Keratinocyte (primary cell): ENCODE data around the gene SMARCAL1. TPM values are rescaled to one million over a fixed set of nuclear protein-coding genes. Genes with fewer than 3 reads are reported as not detected.

Experiments used
- DNase-seq: peaks from one replicate; pipeline ENCODE4 v3.0.0-alpha.2; 2011; ENCODE audit warnings: low read depth, missing footprints, low spot score
- FAIRE-seq: peaks from 2 replicates; lab custom pipeline; 2011; peaks lifted over from hg19 to GRCh38; lab: Jason Lieb, UNC
- H2AFZ ChIP-seq: 2 replicates; pipeline ENCODE4 v1.6.0; 2012; ENCODE audit warnings: low read length, control low read depth, inconsistent platforms; ENCODE audit not compliant: control insufficient read depth
- H3K27ac ChIP-seq: 2 replicates; pipeline ENCODE4 v1.5.1; 2011; ENCODE audit warnings: low read length; ENCODE audit not compliant: control insufficient read depth, insufficient read depth
- H3K27me3 ChIP-seq: 3 replicates; pipeline ENCODE4 v1.6.0; 2011; ENCODE audit warnings: low read length; ENCODE audit not compliant: control insufficient read depth, insufficient read depth; ENCODE audit errors: extremely low read depth
- H3K36me3 ChIP-seq, 2 experiments: 2 replicates in 1 of 2; 3 replicates in 1 of 2; pipeline ENCODE4 v1.5.1; 2011; ENCODE audit warnings: low read length in 2 of 2, mild to moderate bottlenecking in 1 of 2; ENCODE audit not compliant: control insufficient read depth in 2 of 2, insufficient read depth in 2 of 2; ENCODE audit errors: extremely low read depth in 1 of 2
- H3K4me1 ChIP-seq: 3 replicates; pipeline ENCODE4 v1.5.1; 2011; ENCODE audit warnings: low read length; ENCODE audit not compliant: control insufficient read depth, insufficient read depth; ENCODE audit errors: extremely low read depth
- H3K4me2 ChIP-seq: 3 replicates; pipeline ENCODE4 v1.6.0; 2011; ENCODE audit warnings: low read depth, low read length; ENCODE audit not compliant: control insufficient read depth, insufficient read depth; ENCODE audit errors: extremely low read depth
- H3K4me3 ChIP-seq, 3 experiments: fragments of 200-600 bp in 1 of 3; sonication (generic) in 1 of 3; 2 replicates in 2 of 3; 3 replicates in 1 of 3; pipeline ENCODE4 v1.5.1; 2011 to 2016; ENCODE audit warnings: low read length in 3 of 3, mild to moderate bottlenecking in 3 of 3, control low read depth in 2 of 3, inconsistent platforms in 1 of 3, low read depth in 1 of 3, mixed read lengths in 1 of 3, mixed run types in 1 of 3, moderate library complexity in 1 of 3; ENCODE audit not compliant: control insufficient read depth in 2 of 3, insufficient read depth in 2 of 3; ENCODE audit errors: extremely low read depth in 1 of 3
- H3K79me2 ChIP-seq: 2 replicates; pipeline ENCODE4 v1.6.0; 2012; ENCODE audit warnings: low read length; ENCODE audit not compliant: control insufficient read depth, insufficient read depth
- H3K9ac ChIP-seq: 3 replicates; pipeline ENCODE4 v1.6.0; 2011; ENCODE audit warnings: low read length; ENCODE audit not compliant: control insufficient read depth, insufficient read depth; ENCODE audit errors: extremely low read depth
- H3K9me1 ChIP-seq: 3 replicates; pipeline ENCODE4 v1.6.0; 2011; ENCODE audit warnings: low read length; ENCODE audit not compliant: control insufficient read depth, insufficient read depth; ENCODE audit errors: extremely low read depth
- H3K9me3 ChIP-seq: 2 replicates; pipeline ENCODE4 v1.5.1; 2012; ENCODE audit warnings: low read depth, low read length; ENCODE audit not compliant: control insufficient read depth
- H4K20me1 ChIP-seq: 3 replicates; pipeline ENCODE4 v1.6.0; 2011; ENCODE audit warnings: low read length; ENCODE audit not compliant: control insufficient read depth, insufficient read depth; ENCODE audit errors: extremely low read depth
- EZH2 ChIP-seq: IDR thresholded peaks from one replicate; pipeline ENCODE4 v1.6.1; 2012; ENCODE audit warnings: inconsistent platforms, mild to moderate bottlenecking, low read length, moderate library complexity
- dilution Hi-C: fragments of 300-500 bp; cut with MboI; formaldehyde crosslinking; loops from one replicate; pipeline ENCODE4 v1.7.0; 2020; ENCODE audit warnings: low sequenced_read_pairs; ENCODE audit not compliant: extremely low pct_ligation_motif_present
- polyA plus RNA-seq, 5 experiments: library from polyadenylated mRNA; depleted of rRNA in 3 of 5; stranded (reverse) in 3 of 5; stranded (forward) in 1 of 5; unstranded in 1 of 5; fragments of >200 nt; gene quantifications; 1 replicate in 1 of 5; 2 replicates in 3 of 5; 3 replicates in 1 of 5; pipeline versions ENCODE4 v1.2.1 to v1.2.3, GENCODE V29; 2011 to 2012; ENCODE audit warnings: missing spikeins in 2 of 5, low read depth in 1 of 5, low replicate concordance in 1 of 5
- TF ChIP-seq, protein P1 (sequence below), 3 experiments: IDR thresholded peaks in 1 of 3; conservative IDR thresholded peaks in 1 of 3; optimal IDR thresholded peaks in 1 of 3; 2 replicates in 2 of 3; 3 replicates in 1 of 3; pipeline versions ENCODE3 to v1.5.1; 2011; ENCODE audit warnings: low read length in 3 of 3, mild to moderate bottlenecking in 3 of 3, moderate library complexity in 2 of 3, control low read depth in 1 of 3, inconsistent platforms in 1 of 3; ENCODE audit not compliant: insufficient read depth in 2 of 3; ENCODE audit errors: extremely low read depth in 1 of 3

SMARCAL1 gene
- polyA plus RNA-seq, 1 donor (not counting 4 experiments of a cell fraction or from before 2014, with no cell fraction given) = 26.3 TPM

DNA sequence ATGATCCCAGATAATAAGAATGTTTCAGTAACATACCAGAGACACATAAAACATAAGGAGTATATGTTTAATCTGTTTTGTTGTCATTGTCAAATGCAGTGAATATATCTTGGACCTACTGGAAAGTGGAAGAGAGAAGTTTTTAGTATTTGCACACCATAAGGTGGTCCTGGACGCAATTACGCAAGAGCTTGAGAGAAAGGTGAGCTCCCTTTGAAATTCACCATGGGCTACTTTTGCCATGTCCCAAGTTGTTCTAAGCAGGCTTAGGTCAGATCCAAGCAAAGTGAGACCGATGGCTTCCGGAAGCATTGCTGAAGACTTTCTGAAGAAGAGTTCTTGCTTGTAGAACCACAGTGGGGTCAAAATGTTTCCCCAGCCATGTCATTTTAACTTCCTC is 55.6 kb downstream of the SMARCAL1 start:
- dilution Hi-C loops = no loop called here
- Histone ChIP-seq H3K36me3 (peaks cover 2 to 3% of the 10 kb centered on the region in 2 experiments), H3K4me3 (no peak overlapping the region), H4K20me1 (no peaks in the 10 kb centered on the region), H3K9me1 (no peaks in the 10 kb centered on the region), H3K27ac (no peak overlapping the region), H3K27me3 (no peaks in the 10 kb centered on the region), H3K9ac (no peak overlapping the region), H3K9me3 (no peaks in the 10 kb centered on the region), H3K4me1 (no peaks in the 10 kb centered on the region), H3K4me2 (no peak overlapping the region), H3K79me2 (no peaks in the 10 kb centered on the region), H2AFZ (no peak overlapping the region)
- DNase-seq = no peak
- TF ChIP-seq EZH2 = no peak
- TF ChIP-seq, protein P1, sequence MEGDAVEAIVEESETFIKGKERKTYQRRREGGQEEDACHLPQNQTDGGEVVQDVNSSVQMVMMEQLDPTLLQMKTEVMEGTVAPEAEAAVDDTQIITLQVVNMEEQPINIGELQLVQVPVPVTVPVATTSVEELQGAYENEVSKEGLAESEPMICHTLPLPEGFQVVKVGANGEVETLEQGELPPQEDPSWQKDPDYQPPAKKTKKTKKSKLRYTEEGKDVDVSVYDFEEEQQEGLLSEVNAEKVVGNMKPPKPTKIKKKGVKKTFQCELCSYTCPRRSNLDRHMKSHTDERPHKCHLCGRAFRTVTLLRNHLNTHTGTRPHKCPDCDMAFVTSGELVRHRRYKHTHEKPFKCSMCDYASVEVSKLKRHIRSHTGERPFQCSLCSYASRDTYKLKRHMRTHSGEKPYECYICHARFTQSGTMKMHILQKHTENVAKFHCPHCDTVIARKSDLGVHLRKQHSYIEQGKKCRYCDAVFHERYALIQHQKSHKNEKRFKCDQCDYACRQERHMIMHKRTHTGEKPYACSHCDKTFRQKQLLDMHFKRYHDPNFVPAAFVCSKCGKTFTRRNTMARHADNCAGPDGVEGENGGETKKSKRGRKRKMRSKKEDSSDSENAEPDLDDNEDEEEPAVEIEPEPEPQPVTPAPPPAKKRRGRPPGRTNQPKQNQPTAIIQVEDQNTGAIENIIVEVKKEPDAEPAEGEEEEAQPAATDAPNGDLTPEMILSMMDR (optimal IDR thresholded peaks at IDR 0.05 in 1 of 3, IDR thresholded peaks at IDR 0.05 in 1 of 3, conservative IDR thresholded peaks at IDR 0.05 in 1 of 3; ENCODE audit: extremely low read depth in 1 of 3, insufficient read depth in 2 of 3, low read length in 3 of 3) = no peak
- no peak for FAIRE-seq

GRCh38 chr2:216469661-216470060 is 57.4 kb downstream of the SMARCAL1 start:
- Histone ChIP-seq H3K36me3 (peaks cover 2 to 3% of the 10 kb centered on the region in 2 experiments), H3K9me1 (no peaks in the 10 kb centered on the region), H3K4me1 (no peaks in the 10 kb centered on the region), H4K20me1 (no peaks in the 10 kb centered on the region), H3K27me3 (no peaks in the 10 kb centered on the region), H2AFZ (no peak overlapping the region), H3K9ac (no peak overlapping the region), H3K27ac (no peak overlapping the region), H3K9me3 (no peaks in the 10 kb centered on the region), H3K79me2 (no peaks in the 10 kb centered on the region), H3K4me2 (no peak overlapping the region), H3K4me3 (no peak overlapping the region)
- dilution Hi-C loops = no loop called here
- TF ChIP-seq, protein P1 (optimal IDR thresholded peaks at IDR 0.05 in 1 of 3, IDR thresholded peaks at IDR 0.05 in 1 of 3, conservative IDR thresholded peaks at IDR 0.05 in 1 of 3; ENCODE audit: extremely low read depth in 1 of 3, insufficient read depth in 2 of 3, low read length in 3 of 3) = no peak
- no peak for TF ChIP-seq EZH2
- no peak for FAIRE-seq
- no peak for DNase-seq
